T-helper 1 cell treated with Interleukin-12 subunit alpha and Interleukin-12 subunit beta and Interleukin-4 antibody, amounts not matched to agents 30 ng/mL and 1 ng/mL, for 36 hours (primary cell): ENCODE measurements around the gene TCFL5. TPM values are rescaled to one million over a fixed set of nuclear protein-coding genes. Genes with fewer than 3 reads are reported as not detected.

ENCODE experiments used
- intact Hi-C: fragments of 100-400 bp; cut with micrococcal nuclease; formaldehyde crosslinking; loops from one replicate; pipeline ENCODE4 v1.15.1; 2024
- total RNA-seq: library from RNA; stranded (reverse); gene quantifications from 2 replicates; pipeline ENCODE4 v1.2.3, GENCODE V29; 2022

The TCFL5 gene
- total RNA-seq, 1 donor from 2014 or later: 4.5 TPM

DNA sequence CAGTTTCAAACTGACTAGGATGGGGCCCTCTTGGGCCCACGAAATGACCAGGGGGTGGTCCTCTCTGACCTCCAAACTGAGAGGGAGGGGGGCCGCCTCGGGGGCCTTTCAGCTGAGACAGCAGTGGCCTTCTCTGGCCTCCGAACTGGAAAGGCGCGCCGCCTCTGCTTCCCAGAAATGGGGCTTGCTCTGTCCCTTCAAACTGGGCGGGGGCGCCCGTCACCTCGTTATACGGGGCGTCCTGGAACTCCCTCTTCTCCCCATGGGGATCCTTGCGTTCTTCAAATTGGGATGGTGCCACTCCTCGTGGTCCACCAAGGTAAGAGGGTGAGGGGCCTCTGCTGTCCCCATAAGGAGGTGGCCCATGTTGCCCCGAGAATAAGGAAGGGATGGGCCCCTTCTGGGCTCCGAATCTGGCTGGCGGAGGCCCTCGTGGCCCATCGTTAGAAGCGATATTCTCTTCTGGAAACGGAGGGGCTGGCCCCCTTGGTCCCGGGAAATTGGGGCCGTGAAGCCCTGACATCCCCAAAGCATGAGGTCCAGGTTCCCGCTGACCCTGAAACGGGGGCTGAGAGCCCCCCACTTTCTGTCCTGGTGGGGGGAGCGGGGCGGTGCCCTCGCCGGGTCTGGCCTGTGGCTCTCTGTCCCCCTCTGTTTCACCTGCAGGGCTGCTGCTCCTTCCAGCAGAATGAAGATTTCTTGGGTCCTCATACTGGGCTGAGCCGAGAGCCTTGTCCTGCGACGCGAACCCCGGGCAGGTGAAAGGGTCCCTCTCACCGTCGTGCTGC is 18.7 kb upstream of the TCFL5 start:
- intact Hi-C loops: no loop called here

DNA sequence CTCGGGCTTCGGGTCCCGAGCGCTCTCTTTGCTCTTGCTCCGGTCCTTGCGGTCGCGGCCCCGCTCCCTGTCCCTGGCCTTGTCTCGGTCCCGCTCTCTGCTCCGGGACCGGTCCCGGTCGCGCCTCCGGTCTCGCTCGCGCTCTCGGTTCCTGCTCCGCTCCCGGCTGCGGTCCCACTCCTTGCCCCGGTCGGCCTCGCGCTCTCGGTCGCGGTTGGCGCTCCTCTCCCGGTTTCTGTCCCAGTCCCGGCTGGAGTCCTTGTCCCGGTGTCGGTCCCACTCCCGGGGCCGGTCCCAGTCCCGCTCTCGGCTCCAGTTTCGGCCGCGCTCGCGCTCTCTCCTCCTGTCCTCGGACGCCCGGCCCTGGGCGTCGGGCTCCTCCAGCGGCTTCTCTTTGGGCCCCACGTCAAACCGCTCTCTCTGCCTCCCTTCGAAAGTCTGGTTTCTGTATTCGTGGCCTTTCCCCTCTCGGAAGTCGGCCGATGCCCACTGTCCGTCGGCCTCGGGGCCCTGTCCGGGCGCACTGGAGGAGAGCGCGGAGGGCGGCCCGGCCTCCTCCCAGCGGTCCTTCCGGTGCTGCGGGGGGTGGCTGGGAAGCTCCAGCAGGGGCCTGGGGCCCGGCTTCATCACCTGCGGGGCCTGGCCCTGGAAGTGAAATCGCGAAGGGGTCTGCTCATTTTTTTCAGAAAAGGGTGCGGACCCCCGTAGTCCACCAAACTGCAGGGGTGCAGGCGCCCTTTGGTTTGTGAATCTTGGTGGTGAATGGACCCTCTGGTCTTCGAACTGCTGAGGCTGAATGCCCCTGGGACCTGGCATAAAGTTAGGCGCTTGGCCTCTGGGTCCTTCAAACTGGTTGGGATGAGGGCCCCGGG is 17.9 kb upstream of the TCFL5 start:
- intact Hi-C loops: no loop called here

DNA sequence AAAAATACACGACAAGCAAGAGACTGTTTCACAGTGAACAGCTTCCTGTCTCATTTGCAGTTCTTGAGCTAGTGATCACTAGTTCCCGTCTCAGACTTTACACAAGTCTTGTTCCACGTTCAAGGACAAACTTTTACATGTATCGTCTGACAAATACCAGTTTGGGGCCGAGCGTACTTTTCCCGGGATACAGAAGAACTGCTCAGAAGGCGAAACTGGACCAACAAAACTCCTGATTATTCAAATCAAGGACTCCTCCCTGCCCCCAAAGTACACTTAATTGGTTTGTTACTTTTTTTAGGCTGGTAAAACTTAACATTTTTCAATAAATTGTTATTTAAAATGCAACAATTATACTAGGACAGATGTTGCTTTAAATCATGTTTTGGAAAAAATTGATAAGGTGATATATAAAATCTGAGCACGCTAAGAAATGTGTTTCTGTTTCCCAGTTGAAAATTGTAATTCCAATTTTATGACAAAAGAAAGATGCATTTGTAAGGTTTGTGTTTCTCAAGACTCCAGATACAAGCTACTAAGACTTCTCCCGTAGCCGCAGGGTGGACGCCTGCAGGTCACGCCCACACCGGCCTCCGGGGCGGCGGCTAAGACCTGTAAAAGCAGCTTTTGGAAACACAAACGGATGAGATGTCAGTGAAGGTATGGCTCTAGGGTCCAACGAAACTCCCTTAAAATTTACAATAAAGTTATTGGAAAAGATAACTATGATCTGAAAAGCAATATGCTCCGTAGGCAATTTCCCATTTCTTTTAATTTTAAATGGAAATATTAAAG is 16.8 kb upstream of the TCFL5 start:
- intact Hi-C loops: no loop called here

DNA sequence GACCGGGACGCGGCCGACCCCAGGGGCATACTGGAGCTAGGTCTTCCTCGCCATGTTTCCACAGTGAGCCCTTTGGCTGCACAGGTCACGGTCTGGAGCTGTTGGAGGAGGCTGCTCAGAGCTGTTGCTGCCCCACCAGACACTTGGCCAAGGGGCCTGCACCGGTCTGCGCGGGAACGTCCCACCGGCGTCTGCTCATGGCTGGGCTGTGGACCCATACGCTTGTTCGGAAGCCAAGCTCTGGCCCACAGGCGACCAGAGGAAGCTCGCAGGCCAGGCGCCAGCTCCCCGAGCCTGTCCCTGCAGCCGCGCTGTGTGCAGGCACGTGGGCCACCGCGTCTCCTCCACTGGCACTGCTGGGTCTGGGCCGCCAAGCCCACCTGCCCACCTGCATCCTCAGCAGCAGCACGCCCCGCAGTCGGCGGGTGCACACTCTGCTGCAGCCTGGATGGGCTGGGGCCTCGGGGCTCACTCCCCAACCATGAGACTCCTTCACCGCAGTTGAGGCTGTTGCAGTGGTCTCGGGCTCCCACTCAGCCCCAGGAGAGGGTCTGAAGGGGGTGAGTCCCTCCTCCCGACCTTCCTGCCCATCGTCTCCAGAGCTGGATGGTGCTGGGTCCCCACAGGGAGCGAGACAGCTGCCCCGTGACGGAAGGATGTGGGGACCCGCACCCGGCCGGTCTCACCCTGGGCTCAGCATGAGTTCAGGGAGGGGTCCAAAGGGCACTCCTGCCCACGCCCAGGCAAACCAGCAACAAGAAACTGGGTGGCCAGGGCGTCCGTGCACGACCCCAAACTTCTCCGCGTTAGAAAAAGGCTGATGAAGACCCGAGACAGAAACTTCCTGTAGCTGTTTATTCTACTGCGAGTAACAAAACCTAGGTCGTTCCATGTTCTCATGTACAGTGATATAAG is 15.5 kb upstream of the TCFL5 start:
- intact Hi-C loops: no loop called here

DNA sequence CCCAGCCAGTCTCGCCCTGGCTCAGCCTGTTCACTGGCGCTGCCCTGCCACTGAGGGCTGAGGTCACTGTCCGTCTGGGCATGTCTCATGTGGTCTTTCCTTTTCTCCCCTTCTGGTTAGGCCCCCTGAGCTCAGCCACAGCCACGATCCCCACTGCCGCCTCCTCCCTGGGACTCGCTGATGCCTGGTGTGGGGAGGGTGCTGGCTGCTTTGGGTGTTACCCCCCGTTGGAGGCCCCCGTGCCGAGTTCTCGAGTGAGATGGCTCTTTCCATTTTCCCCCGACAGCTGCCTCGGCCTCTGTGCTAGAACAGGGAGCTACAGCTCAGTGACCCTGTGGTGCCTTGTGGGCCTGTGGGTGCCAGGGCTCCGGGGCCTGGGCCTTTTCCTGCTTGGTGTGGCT is 14.9 kb upstream of the TCFL5 start:
- intact Hi-C loops: no loop called here

DNA sequence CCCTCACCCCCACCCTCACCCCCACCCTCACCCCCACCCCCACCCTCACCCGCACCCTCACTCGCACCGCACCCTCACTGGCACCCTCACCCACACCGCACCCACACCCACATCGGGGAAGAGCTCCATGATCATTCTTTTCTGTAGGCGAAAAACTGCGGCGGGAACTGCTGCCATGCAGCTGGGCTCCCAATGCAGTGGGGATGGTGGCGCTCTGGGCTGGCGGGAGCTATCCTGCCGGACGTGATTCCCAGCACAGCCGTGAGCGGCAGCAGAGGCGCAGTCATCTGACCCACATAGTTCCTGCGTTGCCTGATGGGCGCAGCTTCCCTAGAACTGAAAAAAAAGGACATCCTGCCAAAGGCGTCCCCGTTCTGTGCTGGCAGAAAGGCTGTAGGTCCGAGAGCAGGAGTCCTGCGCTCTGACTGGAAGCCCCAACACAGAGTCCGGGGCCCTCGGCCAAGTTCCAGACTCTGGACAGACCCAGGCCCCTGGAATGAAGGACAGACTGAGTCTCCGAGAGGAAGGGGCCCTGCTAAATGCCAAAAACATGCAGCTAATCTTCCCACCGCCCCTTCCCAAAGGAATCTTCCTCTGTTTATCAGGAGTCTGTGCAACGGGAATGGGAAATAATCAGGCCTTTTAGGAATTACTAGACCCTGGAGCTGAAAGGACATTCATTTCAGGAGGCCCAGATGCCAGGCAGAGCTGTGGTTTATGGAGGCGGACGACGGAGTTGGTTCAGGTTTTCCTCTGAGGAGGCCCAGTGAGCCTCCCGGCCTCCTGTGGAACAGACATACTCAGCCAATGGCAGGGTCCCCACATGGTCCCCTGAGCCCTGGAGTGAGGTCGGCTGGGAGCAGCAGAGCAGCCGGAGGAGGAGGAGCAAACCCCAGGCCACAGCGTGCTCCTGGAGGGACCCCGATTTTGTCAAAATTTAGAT is 14.1 kb upstream of the TCFL5 start:
- intact Hi-C loops: no loop called here

DNA sequence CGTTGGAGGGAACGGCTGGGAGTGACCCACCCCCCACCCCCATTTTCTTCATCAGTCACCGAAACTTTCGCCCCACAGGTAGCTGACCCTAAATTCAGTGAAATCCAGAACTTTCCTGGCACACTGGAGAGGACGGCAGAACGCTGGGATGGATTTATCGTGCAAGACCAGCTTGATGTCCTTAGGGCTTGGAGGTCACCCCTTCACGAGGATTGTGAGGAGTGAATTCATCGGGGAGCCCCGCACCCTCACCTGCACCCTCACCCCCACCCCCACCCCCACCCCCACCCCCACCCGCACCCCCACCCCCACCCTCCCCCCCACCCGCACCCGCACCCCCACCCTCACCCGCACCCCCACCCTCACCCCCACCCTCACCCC is 13.3 kb upstream of the TCFL5 start:
- intact Hi-C loops: no loop called here

DNA sequence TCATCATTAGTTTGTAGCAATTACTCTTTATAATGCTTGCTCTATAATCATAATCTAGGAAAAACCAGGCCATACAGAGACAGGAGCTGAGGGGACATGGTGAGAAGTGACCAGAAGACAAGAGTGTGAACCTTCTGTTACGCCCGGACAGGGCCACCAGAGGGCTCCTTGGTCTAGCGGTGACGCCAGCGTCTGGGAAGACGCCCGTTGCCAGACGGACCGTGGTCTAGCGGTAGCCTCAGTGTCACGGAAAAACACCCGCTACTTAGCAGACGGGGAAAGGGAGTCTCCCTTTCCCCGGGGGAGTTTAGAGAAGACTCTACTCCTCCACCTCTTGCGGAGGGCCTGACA is 12.0 kb upstream of the TCFL5 start:
- intact Hi-C loops: loop anchor here (1.0 kb wide), 1 partner anchor 136 kb away; no protein-coding TSS in a partner anchor

DNA sequence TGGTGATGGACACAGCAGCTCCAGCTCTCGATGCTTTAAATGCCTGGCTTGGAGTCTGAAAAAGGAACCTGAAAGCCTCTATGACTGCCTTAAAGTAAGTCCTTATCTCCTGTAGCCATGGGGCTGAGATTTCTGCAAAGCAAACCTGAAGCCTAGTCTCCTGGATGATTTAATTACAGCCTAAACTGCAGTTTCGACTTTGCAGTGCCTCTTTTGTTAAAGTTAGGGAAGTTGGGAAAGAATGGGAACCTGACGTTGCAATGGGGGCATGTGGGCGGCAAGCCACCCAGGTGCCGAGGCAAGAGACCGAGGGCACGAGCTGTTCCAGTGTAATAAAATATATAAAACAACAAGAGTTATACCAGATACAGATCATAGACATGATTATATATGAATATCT is 11.7 kb upstream of the TCFL5 start:
- intact Hi-C loops: loop anchor here (1.0 kb wide), 1 partner anchor 136 kb away; no protein-coding TSS in a partner anchor

DNA sequence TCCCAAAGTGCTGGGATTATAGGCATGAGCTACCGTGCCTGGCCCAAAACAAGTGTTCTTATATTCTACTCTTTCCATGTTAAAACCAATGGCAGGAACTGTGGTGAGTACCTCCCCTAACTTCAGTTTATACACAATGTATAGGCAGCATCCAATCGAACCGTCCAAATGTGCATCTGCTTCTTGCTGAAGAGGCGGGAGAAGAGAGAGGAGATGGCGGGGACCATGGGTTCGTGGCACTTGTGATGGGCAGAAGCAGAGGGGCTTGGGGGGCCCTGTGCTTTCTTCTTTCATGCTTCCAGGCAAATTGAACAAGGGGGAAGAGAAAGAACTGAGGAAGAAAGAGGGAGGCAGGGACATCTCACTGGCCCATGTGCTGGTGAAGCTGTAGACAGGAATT is 11.2 kb upstream of the TCFL5 start:
- intact Hi-C loops: loop anchor here (1.0 kb wide), 1 partner anchor 136 kb away; no protein-coding TSS in a partner anchor

DNA sequence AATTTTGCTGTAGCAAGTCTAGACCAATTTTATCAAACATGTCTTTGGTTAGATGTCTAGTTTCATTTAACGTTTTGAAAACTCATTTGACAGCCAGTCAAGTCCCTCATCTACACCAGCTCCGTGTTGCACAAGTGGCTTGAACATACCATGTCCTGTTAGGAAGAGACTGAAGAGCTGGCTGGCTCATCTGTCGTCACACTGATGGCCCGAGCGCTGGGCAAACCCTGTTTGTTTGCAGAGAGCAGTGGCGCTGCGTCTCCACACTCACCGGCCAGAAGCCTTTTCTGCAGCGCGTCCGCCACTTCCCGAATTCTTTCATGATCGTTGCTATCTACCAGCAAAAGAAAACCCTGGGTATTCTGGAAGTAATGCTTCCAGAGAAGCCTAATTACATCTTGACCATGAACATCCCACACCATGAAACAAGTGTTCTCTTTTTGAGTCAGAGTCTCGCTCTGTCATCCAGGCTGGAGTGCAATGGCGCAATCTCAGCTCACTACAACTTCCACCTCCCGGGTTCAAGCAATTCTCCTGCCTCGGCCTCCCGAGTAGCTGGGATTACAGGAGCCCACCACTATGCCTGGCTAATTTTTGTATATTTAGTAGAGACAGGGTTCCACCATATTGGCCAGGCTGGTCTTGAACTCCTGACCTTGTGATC is 10.7 kb upstream of the TCFL5 start:
- intact Hi-C loops: no loop called here

DNA sequence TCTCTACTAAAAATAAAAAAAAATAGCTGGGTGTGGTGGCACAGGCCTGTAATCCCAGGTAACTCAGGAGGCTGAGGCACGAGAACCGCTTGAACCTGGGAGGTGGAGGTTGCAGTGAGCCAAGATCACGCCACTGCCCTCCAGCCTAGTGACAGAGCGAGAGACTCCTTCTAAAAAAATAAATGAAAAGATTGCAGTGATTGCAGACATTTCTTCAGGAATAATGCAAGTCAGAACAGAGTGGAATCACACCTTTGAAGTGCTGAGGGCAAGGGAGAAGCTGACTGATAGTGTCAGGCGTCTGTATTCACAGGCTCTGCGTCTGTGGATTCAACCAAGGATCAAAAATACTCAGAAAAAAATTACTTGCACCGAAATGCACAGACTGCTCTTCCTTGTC is 2.6 kb upstream of the TCFL5 start:
- intact Hi-C loops: loop anchor here (5.0 kb wide), 2 partner anchors 562 to 742 kb away; partner anchors contain the start of genes ADRM1 and LSM14B

DNA sequence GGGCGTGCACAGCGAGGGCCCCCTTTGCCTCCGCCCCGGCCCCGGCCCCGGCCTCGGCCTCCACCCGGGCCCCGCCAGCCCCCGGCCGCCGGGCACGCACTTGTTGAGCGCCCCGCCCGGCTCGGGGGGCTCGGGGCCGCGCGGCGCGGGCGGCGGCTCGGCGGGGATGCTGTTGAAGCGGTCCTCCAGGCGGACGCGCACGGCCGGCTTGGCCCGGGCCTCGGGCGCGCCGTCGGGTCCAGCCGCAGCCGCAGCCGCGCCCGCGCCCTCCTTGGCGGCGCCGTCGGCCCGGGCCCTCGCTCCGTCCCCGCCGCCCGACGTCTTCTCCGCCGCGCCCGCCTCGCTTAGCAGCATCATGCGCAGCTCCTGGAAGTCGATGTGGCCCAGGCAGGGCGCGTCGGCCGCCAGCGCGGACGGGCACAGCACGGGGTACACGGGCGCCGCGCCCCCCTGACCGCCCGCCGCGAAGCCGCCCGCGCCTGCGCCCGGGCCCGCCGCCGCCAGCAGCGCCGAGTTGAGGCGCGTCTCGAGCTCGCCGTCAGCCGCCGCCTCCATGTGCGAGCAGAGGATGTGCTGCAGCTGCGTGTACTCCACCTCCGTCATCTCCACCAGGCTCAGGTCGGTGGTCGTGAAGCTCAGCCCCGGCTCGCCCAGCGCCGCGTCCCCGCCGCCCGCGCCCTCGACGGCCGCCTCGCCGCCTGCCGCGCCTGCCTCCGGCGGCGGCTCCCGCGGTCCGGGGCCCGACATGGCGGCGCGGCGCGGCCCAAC is 514 bp downstream of the TCFL5 start:
- intact Hi-C loops: loop anchor here (2.0 to 5.0 kb wide), 5 partner anchors 36 to 739 kb away; partner anchors contain the start of genes ADRM1, LSM14B and YTHDF1

DNA sequence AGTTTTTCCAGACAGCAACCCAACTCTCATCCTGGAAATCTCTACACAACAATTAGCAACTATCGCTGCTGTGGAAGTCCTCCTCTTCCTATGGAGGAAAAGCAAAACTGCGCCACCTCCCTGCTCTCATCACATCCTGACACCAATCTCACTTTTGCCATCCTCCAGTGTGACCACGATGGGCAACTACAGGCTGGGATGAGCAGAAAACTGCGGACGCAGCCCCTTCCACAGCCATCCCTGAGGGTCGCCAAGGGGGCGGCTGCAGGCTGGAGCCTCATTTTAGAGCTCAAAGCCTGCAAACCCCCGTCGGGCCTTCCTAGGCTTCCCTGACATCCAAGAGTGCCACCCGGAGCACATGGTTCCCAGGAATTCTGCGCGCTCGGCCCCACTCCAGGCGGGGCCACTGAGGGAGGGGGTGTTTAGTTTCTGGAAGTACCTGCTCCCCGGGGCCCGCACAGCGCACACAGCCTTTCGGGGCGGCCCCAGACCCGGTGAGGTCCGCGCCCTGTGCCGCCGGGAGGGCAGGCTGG is 1.2 kb downstream of the TCFL5 start:
- intact Hi-C loops: loop anchor here (2.0 to 5.0 kb wide), 5 partner anchors 36 to 738 kb away; partner anchors contain the start of genes ADRM1, LSM14B and YTHDF1

DNA sequence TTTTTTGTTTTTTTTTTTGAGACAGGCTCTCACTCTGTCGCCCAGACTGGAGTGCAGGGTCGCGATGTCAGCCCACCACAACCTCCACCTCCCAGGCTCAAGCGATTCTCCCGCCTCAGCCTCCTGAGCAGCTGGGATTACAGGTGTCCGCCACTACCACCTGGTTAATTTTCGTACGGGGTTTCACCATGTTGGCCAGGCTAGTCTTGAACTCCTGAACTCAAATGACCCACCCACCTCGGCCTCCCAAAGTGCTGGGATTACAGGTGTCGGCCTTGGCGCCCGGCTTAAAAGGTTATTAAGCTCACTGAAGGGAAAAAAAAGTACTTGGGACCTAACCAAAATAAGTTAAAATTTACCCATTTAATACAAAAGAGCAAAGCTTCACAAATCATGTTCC is 1.9 kb downstream of the TCFL5 start:
- intact Hi-C loops: loop anchor here (2.0 to 5.0 kb wide), 5 partner anchors 35 to 737 kb away; partner anchors contain the start of genes ADRM1, LSM14B and YTHDF1

DNA sequence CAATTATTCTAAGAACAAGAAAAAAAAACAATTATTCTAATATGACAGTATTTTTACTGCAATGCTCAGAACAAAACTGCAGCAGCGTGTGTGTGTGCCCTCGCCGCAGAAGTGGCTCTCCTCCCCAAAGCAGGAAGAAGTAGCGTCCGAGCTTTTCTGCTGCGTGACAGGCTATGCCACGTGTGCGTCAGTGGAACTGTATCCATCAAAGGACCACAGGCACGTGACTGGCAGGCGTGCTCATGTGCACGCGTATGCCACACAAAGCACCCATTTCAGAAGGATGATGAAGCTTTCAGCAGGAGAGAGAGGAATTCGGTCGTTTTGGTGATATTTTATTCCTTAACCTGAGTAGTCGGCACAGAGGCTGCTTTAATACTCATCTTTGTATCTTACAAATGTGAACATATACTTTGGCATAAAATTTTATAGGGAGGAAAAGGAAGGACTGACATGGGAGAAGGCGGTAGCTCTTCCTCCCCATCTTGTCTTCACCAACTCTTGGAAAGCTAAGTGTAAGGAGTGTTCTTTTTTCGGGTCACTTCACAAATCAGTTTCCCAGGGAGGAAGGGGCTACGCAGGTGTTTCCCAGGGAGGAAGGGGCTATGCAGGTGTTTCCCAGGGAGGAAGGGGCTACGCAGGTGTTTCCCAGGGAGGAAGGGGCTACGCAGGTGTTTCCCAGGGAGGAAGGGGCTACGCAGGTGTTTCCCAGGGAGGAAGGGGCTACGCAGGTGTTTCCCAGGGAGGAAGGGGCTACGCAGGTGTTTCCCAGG is 3.4 kb downstream of the TCFL5 start:
- intact Hi-C loops: no loop called here
